Activated CD4-positive, alpha-beta T cell treated with anti-CD3 and anti-CD28 coated beads for 1 hour (primary cell): Measurements from ENCODE around the gene PCID2.

Experiments used
- DNase-seq: peaks from one replicate; pipeline ENCODE4 v3.0.0-alpha.2; 2020

Gene PCID2

DNA sequence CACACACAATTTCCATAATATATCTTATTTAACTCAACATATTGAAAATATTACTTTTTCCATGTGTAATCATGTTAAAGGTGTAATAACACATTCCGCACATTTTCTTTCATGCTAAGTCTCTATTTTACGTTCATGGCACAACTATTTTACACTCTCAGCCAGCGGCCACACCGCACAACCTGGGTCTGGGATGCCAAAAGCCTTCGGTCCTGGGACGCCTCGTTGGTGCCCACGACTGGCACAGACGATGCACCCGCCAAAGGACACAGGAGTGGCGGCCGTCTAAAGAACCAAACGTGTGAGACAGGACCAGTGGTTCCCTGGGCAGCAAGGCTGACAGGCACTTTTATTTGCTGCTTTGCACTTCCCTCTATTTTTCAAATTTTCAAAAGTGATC lies 60.1 kb downstream of the PCID2 start:
- DNase-seq = no peak

DNA sequence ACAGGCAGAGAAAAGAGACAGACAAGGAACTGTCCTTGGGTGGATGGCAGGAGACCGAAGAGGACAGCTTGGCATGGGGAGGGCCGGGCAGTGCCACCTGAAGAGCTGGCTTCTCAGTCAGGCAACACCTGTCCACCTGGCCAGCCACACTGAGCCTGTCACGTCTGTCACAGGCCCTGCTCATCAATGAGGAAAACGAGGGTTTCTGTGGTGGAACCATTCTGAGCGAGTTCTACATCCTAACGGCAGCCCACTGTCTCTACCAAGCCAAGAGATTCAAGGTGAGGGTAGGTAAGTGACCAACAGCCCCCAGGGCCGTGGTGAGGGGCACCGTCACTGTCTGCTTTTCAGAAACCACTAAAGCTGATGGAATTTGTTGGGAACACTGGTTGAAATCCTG lies 61.3 kb downstream of the PCID2 start:
- no peak for DNase-seq

DNA sequence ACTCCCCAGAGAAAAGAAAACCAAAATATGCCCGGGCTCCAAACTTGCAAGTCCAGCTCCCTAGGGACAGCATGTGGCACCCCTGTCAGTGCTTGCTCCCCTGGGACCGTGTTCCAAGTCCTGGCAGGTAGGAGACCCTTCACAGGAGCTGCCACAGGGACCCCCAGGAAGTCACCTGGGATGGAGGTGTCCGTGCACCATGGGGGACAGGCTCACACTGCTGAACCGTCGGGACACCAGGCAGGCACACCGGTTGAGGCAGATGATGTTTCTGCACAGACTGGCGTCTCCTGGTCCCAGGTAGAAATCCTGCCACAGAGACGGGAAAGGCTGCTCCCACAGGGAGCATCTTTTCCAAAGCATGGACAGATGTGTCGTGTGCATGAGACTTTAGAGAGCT lies 61.7 kb downstream of the PCID2 start:
- no peak for DNase-seq

DNA sequence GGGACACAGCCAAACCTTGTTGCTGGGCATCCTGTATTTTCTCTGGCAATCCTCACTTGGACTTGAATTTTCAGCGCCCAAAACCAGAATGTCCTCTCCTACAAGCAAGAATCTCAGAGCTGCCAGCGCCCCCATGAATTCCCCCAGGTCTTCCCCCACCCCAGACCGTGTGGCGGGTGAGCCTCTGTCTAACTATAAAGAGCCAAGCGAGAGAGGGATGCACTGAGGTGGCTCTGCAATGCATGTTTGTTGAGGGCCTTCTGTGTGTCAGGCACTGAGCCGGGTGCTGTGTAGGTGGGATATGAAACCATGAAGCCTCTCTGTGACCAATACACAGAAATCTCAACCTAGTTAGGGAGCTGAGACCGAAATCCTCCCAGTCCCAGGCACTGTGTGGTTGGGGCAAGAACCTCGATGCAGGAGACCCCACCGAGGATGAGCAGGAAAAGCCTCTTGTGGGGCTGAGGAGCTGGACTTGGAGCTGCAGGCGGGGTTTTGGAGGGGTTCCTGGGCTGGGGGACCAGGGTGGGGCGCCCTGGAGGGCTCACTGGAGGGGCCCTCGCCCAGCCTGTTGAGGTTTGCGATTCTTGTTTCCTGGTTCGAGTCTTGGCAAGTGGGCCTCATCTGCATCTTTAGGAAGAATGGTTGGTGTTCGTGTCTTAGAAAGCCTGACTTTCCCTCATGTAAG lies 62.4 kb downstream of the PCID2 start:
- no peak for DNase-seq

DNA sequence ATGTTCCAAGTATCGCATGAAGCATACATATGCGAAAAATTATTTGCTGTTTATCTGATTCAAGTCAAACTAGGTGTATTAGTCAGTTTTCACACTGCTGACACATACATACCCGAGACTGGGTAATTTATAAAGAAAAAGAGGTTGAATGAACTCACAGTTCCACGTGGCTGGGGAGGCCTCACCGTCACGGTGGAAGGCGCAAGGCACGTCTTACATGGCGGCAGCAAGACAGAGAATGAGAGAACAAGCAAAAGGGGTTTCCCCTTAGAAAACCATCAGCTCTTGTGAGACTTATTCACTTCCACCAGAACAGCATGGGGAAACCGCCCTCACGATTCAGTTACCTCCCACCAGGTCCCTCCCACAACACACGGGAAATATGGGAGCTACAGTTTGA lies 63.0 kb downstream of the PCID2 start:
- no peak for DNase-seq

DNA sequence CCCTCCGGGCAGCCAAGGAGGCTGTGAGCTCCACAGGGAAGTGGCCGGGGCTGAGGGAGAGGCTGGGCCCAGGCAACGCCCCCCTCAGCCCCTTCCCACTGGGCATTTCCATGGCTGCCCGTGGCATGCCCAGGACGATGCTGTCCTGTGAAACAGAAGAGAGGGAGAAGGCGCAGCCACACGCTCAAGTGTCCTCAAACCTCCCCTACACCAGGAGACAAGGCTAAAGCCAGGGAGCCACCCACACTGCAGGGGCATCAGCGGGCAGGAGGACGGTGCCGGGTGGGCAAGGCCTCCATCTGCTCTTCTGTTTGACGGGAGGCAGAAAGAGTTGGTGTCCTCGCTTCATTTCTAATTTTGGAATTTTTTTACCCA lies 64.2 kb downstream of the PCID2 start:
- DNase-seq = no peak

DNA sequence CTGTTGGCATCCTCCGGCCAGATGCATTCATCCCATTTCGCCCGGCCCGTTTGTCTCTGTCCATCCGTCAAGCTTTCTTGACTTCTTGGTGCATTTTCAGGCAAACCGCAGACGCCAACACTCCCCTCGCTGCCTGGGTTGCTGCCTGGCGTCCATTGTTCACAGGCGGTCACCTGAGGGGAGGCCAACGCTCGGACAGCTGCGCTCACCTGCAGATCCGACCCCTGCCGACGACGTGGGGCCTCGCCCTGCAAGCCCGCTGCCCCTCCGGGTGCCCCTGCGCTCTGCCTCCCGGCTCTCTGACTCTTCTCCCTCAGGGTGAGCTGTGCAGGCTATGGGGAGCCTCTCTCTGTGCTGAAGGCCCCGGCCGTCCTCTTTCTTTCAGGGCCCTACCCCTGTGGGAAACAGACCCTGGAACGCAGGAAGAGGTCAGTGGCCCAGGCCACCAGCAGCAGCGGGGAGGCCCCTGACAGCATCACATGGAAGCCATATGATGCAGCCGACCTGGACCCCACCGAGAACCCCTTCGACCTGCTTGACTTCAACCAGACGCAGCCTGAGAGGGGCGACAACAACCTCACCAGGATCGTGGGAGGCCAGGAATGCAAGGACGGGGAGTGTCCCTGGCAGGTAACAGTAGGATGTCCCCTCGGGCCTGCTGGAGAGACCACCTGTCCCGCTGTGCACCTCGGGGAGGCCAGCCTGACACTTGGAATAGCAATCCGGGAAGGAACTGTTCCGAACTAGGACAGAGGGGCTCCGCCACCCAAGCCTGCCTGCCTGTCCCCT lies 64.8 kb downstream of the PCID2 start:
- no peak for DNase-seq

DNA sequence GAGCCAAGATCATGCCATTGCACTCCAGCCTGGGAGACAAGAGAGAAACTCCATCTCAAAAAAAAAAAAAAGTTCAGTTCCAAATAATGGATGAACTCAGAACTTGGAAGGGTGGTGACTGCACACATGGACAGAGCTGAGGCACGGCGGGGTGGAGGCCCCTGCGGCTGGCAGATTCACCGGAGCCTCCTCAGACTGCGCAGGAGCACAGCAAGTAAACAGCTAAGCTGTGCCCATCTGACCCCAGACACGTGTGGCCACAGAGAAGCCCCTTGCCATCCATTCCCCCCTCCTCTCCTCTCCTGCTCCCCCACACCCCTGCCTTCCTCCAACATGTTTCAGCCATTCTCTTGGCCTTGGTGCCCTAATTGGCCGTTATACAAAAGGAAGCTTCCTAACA lies 65.6 kb downstream of the PCID2 start:
- DNase-seq = no peak

DNA sequence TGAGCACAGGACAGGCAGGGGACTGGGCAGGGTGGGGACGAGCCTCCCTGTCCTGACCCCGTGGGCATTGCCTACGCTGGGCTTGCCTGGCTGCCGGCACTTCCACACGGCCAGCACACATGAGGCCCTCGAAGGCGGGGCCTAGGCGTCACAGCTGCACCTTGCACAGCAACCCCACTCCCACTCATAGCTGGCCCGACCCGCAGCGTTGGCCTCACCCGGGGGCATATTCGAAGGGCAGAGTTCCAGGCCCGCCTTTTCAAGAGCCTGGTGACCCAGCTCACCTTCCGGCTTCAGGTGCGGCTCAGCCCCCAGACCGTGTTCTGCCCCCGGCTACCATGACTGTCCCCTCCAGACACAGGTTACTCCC lies 66.9 kb downstream of the PCID2 start:
- DNase-seq = no peak

DNA sequence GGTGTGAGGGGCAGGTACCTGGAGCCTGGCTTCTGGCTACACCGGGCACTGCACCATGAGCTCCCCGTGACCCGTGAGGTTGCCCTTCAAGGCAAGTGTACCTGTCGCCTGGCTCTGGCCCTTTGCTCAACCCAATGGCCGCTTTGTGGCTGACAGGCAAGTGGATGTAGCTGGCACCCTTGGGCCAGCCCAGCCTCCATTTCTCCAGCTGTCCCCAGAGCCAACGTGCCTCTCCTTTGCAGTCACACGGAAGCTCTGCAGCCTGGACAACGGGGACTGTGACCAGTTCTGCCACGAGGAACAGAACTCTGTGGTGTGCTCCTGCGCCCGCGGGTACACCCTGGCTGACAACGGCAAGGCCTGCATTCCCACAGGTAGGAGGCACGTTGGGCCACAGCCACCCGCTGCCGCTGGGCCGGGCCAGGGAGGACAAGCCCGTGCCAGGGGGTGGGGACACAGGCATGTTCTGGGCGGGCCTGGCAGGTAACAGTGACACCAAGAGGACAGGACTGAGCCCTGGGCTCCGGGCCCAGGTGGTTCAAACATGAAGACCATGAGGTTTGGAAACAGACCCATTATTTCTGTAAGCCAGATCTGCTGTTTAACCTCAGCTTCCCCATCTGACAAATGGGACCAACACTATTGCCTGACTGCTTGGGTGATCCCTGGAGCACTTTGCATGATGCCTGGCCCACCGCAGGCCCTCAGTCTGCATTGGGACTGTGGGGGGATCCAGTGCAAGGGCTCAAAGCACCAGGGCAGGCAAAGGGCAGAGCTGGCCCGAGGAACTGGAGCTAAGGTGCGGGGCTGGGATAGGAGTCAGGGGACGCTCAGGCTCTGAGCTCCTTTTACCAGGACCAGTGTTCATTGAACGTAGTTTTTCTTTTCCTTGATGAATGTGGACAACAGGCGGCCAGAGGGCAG lies 67.5 kb downstream of the PCID2 start:
- no peak for DNase-seq

DNA sequence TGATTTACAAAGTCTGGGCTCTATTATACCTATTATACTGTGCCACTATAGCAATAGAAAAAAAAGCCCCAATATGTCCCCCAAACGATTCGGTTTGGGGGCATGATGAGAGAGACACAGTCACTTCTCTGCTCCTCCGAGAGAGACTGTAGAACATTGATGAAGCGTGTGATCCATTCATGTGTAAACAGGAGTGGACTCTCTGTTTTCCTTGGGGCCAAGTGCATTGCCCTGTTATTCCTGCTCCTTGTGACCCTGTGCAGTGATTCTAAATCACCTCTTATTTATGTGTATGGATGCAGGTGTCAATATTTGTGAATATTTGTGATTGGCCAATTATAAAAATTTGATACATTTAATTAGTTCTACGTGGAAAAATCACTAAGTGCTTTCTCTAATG lies 68.9 kb downstream of the PCID2 start:
- no peak for DNase-seq

DNA sequence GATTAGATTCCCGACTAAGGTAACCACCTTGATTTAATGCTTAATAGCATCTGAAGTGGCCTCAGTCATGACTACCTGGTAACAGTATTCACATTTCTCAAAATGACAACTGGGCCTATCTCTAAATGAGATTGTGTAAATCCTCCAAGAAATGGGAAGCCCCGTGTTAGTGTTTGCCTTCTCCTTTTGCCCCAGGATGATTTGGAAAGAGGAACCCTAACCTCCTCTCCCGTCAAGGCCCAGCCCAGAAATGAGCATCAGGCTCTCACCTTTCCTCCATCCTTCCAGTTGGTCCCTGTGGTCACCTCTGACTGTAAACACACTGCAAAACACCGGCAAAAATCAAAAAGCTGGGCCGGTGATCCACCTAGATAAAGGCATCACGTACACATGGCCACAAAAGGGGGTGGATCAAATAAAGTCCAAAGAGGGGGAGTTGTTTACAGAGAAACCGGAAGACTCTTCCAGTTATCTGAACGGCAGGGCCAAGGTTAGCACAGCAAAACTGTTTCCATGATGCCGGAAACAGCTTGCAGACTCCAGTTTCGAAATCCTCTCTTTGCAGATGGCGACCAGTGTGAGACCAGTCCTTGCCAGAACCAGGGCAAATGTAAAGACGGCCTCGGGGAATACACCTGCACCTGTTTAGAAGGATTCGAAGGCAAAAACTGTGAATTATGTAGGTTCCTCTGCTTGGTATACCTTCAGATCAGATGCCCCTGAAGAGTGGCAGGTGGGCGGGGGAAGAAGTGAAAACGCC lies 69.5 kb downstream of the PCID2 start:
- no peak for DNase-seq

DNA sequence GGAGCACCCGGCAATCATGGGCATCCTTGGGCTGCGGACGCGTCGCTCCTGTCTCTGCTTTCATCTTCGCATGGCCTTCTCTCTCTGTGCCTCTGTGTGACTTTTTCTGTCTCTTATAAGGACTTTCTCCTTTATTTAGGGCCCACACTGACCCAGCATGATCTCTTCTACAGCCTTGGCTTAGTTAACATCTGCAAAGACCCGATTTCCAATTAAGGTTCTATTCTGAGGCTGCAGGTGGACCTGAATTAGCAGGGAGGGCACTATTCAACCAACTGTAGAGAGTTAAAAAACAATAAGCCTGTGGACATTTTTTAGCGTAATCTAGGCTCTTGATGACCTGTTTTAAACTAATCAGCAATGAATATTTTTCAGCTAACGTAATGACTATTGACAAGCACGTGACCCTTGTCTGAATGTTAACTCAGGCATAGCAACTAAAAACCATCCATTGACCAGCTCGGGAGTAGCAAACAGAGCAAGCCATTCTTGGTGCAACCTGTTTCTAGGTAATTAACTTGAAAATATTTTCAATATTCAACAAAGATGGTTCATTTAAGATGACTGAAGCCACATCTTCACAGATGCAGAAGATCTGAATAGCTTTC lies 70.7 kb downstream of the PCID2 start:
- DNase-seq = no peak

DNA sequence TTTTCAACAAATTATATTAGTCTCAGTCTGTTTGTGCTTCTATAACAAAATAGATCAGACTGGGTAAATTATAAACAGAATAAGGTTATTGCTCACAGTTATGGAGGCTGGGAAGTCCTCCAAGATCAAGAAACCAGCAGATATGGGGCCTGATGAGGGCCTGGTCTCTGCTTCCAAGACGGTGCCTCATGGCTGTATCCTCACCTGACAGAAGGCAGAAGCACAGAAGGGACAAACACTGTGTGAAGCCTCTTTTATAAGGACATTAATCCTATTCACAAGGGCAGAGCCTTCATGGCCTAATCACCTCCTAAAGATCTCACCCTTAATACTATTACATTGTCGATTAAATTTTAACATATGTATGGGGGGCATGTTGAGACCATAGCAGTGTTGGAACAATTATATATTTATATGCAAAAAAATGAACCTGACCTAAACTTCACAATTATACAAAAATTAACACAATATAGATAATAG lies 73.1 kb downstream of the PCID2 start:
- no peak for DNase-seq

DNA sequence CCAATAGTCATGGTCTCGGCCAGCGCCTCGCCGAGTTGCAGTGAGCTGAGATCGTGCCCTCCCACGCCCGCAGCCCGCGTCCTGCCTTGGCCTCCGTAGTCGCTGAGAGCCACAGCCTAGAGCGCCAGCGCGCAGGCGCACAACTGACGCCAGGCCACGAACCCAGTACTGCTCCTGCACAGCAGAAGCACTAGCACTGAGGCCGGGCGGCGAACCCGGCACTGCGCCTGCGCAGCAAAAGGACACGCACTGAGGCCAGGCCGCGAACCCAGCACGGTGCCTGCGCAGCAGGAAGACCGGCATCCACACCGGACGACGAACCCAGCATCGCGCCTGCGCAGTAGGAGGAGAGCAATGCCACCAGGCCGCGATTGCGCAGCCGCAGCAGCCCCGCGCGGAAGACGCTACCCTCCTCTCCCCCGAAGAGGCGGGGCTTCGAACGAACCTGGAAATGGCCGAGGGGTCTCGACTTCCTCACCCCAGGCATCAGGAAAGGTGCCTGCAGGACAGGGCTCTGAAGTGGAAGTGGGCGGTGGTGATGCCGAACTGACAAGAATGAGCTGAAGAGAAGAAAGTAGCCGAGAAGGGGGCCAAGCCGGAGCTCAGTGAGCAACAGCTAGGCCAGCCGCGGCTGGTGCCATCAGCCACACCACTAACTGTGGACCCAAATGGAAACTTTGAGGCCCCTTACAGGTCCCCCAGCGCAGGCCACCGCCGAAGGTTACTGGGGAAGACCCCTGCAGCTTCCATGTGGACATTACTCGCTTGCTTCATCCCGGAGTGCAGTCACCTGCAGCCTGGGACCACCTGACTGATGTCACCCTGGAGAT lies 78.3 kb downstream of the PCID2 start:
- DNase-seq = no peak

DNA sequence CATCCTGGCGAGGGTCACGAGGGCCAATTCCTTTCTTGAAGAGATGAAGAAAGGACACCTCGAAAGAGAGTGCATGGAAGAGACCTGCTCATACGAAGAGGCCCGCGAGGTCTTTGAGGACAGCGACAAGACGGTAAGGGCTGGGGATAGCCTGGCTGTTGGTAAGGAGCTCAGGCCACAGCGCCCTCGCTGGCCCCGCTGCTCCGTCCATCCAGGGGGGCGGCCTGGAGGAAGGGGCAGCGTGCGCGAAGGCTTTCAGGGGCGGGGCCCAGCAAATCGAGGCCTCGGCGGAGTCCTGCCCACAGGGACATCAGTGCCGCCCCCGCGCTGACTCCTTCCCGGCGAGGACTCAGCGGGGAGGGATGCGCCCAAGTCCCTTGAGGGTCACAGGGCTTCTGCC lies 79.0 kb downstream of the PCID2 start:
- DNase-seq = no peak
